ENCODE data around the gene KLHDC7A.

The KLHDC7A gene

DNA sequence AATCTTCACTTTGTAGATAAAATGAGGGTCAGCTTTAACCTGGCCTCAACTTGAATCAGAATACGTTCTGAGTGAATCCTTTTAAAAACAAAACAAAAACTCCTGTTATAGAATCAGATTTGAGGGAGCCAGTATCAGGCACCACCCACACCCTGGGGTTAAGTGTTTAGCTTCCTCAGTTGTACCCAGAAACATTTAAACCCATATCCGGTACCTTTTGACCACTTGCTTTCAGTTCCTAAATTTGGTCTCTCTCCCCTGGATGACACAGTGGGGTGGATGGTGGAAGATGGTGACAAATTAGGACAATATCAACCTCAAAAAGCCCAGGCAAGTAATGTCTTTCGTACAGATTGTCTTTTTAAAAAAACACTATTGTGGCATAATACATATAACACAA lies 10.4 kb downstream of the KLHDC7A start:
- no peak for DNase-seq (ENCODE audit: low read depth, low spot score)
- no peak overlapping the region for H3K4me3 ChIP-seq (ENCODE audit: low read depth, low read length)
- in situ Hi-C loops (cut with HindIII; ENCODE audit: low sequenced_read_pairs) = no loop called here
- TF ChIP-seq, protein P1, sequence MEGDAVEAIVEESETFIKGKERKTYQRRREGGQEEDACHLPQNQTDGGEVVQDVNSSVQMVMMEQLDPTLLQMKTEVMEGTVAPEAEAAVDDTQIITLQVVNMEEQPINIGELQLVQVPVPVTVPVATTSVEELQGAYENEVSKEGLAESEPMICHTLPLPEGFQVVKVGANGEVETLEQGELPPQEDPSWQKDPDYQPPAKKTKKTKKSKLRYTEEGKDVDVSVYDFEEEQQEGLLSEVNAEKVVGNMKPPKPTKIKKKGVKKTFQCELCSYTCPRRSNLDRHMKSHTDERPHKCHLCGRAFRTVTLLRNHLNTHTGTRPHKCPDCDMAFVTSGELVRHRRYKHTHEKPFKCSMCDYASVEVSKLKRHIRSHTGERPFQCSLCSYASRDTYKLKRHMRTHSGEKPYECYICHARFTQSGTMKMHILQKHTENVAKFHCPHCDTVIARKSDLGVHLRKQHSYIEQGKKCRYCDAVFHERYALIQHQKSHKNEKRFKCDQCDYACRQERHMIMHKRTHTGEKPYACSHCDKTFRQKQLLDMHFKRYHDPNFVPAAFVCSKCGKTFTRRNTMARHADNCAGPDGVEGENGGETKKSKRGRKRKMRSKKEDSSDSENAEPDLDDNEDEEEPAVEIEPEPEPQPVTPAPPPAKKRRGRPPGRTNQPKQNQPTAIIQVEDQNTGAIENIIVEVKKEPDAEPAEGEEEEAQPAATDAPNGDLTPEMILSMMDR (IDR thresholded peaks at IDR 0.05; ENCODE audit: low read depth, low read length) = no peak

DNA sequence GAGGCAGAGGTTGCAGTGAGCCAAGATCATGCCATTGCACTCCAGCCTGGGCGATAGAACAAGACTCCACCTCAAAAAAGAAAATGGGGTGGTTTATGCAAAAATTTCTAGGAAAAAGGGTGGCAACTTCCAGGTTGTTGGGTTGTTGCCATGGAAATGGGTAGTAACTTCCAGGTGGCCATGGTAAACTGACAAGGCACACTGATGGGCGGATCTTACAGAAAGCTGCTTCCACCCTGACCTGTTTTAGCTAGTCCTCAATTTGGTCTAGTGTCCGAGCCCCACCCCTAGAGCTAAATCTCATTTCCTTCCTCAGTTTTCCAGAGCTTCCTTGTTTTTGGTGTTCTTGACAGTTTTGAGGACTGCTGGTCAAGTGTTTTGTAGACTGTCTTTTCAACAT lies 13.6 kb downstream of the KLHDC7A start:
- H3K4me3 ChIP-seq (ENCODE audit: low read depth, low read length) = no peak overlapping the region
- in situ Hi-C loops (cut with HindIII; ENCODE audit: low sequenced_read_pairs) = no loop called here
- DNase-seq (ENCODE audit: low read depth, low spot score) = no peak
- TF ChIP-seq, protein P1 (IDR thresholded peaks at IDR 0.05; ENCODE audit: low read depth, low read length) = no peak

GRCh38 chr1:18495635-18496034 lies 14.9 kb downstream of the KLHDC7A start:
- in situ Hi-C loops (cut with HindIII; ENCODE audit: low sequenced_read_pairs) = no loop called here
- TF ChIP-seq, protein P1 (IDR thresholded peaks at IDR 0.05; ENCODE audit: low read depth, low read length) = no peak
- no peak for DNase-seq (ENCODE audit: low read depth, low spot score)
- no peak overlapping the region for H3K4me3 ChIP-seq (ENCODE audit: low read depth, low read length)

GRCh38 chr1:18496056-18496455 lies 15.3 kb downstream of the KLHDC7A start:
- H3K4me3 ChIP-seq (ENCODE audit: low read depth, low read length) = no peak overlapping the region
- in situ Hi-C loops (cut with HindIII; ENCODE audit: low sequenced_read_pairs) = no loop called here
- no peak for DNase-seq (ENCODE audit: low read depth, low spot score)
- TF ChIP-seq, protein P1 (IDR thresholded peaks at IDR 0.05; ENCODE audit: low read depth, low read length) = no peak

DNA sequence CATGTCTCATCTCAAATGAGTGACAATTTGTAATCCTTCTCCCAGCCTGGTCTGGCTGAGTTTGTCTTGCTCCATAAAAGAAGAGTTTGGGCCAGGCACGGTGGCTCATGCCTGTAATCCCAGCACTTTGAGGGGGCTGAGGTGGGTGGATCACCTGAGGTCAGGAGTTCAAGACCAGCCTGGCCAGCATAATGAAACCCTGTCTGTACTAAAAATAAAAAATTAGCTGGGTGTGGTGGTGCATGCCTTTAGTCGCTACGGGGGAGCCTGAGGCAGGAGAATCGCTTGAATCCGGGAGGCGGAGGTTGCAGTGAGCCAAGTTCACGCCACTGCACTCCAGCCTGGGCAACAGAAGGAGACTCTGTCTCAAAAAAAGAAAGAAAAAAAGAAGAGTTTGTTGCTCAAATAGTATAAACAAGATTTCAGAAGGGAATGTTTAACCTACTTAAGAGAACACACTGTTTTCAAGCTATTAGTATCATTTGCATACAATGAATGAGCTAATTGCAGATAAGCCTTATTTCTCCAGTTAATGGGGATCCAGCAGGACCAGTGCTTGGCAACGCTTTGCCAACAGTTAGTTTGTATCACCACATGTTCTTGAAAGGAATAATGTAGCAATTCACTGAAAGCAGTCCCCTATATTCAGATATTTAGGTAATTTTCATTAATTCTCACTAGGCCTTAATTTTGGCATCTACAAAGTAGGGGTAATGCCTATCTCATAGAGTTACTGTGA lies 15.9 kb downstream of the KLHDC7A start:
- in situ Hi-C loops (cut with HindIII; ENCODE audit: low sequenced_read_pairs) = no loop called here
- TF ChIP-seq, protein P1 (IDR thresholded peaks at IDR 0.05; ENCODE audit: low read depth, low read length) = no peak
- H3K4me3 ChIP-seq (ENCODE audit: low read depth, low read length) = no peak overlapping the region
- no peak for DNase-seq (ENCODE audit: low read depth, low spot score)

- TF ChIP-seq, protein P1 (IDR thresholded peaks at IDR 0.05; ENCODE audit: low read depth, low read length) = no peak
- no peak overlapping the region for H3K4me3 ChIP-seq (ENCODE audit: low read depth, low read length)
- no peak for DNase-seq (ENCODE audit: low read depth, low spot score)
- in situ Hi-C loops (cut with HindIII; ENCODE audit: low sequenced_read_pairs) = no loop called here
Measured at GRCh38 chr1:18501833-18502232, 21.1 kb downstream of the KLHDC7A start.

Data from astrocyte of the spinal cord (primary cell).